Measurements from ENCODE around the gene GDPD4.

The GDPD4 gene

DNA sequence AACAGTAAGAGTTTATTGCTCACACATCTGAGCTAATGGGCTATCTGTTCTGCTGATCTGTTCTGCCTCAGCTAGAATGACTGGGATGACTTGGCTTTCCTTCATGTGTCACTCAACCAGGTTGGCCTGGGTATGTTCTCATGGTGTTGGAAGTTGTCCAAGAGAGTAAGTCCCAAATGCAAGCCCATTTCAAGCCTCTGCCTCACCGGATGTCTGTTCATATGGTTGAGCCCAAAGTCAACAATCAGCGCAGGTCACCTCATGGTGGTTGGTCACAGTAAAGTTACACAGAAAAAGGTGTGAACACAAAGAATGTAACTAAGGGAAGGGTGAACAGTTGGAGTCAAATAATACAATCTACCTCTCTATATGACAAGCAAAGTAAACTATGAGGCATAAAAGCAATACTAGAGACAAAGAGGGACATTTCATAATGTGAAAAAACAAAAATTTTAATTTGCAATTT lies 1.9 kb downstream of the GDPD4 start:
- no peak for DNase-seq (ENCODE audit: low read depth in 1 of 2, low spot score in 1 of 2)

DNA sequence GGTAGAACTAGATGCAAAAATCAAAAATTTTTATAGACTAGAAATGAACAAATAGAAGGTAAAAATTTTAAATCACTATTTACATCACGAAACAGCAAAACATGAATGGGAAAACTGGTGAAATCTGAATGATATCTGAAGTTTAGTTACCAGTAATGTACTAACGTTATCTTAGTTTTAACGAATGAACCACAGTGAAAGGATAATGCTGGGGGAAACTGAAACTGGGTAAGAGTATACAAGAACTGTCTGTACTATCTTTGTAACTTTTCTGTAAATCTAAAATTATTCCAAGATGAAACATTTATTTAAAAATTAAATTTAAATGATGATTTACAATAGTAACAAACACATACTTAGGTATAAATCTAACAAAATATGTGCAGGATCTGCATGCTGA lies 7.4 kb downstream of the GDPD4 start:
- DNase-seq (ENCODE audit: low read depth in 1 of 2, low spot score in 1 of 2), result no peak

DNA sequence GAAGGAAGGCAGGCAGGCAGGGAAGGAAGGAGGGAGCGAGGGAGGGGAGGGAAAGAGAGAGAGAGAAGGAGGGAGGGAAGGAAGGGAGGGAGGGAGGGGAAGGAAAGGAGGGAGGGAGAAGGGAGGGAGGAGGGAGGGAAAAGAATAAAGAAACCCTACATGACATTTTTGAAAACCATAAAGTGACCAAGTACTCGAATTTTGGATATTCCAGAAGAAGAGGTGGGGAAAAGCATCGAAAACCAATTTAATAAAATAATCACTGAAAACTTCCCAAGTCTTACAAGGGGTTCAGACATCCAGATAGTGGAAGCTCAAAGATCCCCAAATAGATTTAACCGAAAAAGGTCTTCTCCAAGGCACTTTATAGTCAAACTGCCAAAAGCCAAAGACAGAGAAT lies 11.7 kb downstream of the GDPD4 start:
- DNase-seq (ENCODE audit: low read depth in 1 of 2, low spot score in 1 of 2), result no peak

DNA sequence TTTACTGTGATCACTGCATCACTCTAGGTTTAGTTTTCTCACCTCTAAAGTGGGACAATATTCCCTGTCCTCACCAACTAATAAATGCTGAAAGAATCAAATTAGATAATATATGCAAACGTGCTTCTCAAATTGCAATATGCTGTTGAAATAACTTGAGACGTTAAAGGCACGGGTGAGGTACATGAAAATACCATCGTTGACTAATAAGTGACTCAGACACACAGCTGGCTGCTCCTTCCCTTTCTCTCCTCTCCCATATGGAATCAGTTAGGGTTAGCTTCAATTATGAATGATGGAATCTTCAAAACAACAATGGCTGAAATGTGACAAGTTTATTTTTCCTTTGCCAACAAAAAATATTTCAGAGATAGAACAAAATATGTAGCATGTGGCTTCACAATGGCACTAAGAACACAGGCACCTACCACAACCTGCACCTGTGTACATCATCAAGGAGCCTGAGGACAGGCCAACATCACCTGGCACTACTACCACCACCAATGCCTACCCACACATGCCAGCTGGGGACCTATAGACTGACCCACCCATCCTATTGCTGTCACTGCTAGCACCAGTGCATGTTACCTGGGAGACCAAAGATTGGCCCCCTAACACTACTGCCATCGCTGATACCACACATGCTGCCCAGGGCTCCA lies 13.7 kb downstream of the GDPD4 start:
- DNase-seq (ENCODE audit: low read depth in 1 of 2, low spot score in 1 of 2), result no peak

DNA sequence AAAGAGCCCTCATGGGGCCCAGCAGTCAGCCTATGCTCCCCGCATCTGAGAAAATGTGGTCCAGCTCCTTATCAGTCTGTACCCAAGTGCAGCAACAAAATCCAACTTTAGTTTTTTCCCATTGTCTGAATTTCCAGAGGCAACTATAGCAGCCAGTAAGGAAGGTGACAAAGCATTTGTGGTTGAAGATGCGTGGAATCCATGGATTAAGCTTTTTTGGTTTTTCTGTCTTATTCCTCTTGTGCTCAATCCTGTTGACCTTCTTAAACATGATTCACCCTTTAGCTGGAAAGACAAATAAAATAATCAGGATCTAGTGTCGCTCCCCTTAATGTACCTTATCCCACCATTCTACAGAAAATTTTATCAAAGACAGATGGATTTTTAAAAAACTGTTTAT lies 14.3 kb downstream of the GDPD4 start:
- DNase-seq (ENCODE audit: low read depth in 1 of 2, low spot score in 1 of 2), result no peak

DNA sequence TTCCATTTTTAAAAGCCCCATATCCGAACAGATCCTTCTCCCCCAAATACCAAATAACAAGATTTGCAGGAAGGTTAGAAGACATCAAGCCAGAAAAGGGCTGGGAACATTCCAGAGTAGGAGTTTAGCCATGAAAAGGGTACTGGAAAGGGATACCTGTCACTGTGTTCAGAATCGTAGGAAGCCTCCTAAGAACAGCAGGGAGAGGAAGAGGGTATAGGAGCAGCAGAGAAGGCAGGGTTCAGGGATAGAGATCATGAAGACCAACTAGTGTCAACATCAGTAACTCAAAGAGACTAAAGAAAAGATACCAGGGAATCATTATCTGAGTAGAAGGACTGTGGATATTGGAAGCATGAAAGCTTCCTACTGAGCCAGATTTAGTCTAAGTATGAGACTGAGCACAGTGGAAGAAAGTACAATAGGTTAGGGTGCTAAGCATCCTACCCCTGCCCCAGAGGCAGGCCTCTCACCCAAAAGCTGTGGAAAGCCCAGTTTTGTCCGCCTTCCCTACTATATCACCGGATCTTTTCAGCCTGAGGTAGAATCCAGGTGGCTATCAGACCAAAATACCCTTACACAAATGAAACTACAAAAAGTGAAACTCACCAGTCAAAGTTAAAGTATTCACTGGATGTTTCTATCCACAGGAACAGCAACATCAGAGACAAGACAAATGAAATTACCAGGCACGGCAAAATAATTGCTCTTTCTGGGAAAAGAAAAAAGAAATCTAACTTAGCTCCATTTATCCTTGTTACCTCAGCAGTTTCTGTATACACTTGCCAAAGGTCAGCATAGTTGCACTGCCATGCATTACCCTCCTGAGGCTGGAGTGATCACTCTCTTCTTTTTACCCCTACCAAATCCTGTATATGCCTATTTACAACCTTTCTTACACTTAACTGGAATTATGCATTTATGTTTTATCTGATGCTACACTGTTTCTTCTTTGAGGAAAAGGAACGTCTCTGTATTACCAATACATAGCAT lies 16.7 kb downstream of the GDPD4 start:
- DNase-seq (ENCODE audit: low read depth in 1 of 2, low spot score in 1 of 2), result no peak

DNA sequence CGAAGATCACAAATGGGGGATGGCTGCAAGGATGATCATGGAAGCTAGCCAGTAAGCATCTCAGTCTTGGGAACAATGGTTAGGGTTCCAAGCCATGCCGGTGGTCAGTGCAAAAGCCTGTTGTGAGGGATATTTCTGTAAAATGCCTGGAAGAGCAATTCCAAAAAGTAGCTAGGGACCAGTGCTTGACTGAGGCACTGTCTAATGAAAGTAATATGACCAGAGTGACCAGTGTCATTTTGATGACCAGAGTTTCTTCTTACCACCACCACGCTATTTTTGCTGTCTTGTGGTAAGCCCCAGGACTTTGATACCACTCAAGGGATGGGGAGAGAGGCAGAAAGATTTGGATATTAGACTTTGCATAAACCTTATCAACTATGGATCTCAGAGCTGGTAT lies 18.4 kb downstream of the GDPD4 start:
- no peak for DNase-seq (ENCODE audit: low read depth in 1 of 2, low spot score in 1 of 2)

DNA sequence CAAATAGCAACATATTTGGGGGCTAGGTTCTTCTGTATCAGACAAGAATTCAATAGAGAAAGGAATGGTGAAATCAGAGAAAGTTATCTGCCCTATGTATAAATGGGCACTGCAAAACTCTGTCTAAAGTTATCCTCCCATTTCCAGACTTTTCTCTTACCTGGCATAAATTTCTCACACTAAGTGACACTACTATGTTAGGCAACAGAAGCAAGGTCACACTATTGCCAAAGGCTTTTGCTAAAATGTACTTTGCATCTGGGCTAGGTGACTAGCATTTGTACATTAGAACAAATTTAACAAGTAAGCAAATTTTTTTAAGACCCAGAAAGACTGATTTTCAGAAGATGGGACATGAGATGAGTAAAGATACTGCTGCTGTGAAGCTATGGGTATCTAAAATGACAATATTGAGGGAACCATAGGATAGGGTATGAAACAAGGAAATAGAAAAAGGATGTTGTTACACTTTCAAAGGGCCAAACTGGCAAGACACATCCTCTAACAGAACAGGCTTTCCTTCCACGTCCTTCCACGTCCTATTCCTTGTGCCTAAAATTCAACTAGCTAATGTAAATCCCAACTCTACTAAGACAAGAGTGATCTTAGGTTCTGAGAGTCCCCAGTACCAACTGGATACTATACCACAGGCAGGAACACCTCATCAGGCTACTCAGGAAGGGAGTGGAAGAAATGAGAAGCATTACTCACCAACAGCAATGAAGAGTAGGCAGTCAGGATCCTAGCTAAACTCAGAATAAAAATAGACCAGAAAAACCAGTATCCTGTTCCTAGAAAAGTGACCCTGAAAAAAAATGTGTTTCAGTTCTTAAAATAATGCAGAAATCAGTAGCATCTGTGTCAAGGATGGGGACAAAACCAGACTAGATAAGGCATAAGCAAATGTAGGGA lies 22.6 kb downstream of the GDPD4 start:
- DNase-seq (ENCODE audit: low read depth in 1 of 2, low spot score in 1 of 2), result no peak

DNA sequence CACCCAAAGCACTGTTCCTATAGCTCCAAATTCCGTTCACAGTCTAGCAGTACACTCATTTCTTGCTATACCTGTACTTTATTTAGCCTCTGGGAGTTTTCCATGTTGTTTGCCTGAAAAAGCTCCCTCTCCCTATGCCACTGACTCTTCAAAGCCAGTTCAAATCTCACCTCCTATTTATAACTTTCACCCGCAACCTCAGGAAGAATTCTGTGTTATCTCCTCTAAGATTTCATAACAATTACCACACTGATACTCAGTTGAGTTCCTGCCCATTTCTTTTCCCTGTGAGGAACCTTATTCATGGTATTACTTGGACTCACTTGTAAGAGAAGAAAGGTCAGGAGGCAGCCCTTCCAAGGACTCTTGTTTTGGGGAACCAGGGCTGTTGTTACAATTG lies 25.2 kb downstream of the GDPD4 start:
- DNase-seq (ENCODE audit: low read depth in 1 of 2, low spot score in 1 of 2), result no peak

DNA sequence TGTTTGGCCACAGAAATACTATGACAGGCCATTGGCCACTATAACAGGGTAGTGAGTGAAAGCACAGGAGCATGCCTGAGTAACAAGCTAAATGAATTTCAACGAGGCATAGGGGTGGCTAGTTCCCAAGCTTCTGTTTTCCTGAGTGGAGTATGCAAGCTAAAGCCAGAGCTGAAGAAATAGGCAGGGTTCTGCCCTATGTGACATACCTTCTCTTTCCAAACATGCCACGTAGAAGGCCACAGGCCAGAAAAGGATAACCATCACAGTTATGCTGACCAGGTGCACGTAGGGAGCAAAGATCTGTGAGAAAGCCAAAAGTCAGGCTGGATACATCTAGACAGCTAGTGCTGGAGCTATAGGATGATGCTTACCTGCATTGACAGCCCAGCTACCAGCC lies 30.6 kb downstream of the GDPD4 start:
- no peak for DNase-seq (ENCODE audit: low read depth in 1 of 2, low spot score in 1 of 2)

DNA sequence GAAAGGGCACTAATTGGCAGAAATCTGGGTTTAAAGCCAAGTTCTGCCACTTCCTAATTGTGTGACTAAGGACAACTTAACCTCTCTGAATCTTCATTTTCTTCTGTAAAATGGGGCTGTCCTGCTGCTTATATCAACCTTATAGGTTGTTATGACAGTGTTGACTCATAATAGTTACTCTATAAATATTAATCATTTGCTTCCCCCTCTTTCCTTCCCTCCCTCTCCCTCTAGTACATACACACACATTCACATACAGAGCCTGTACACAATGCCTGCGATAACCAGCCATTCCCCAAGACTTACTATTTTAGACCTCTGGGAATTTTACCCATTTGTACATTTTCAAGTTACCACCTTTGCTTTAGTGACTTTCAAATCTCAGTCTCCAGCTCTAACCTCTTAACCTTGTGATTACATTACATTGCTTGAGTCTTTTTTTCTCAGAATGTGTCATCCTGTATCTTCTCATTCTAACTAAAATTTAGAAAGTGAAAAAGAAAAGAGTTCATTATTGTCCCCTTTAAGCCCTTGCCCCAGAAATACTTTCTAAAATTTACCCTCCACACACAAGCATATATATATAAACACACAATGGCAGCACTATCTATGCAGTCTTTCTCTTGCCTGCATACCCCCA lies 31.9 kb downstream of the GDPD4 start:
- DNase-seq (ENCODE audit: low read depth in 1 of 2, low spot score in 1 of 2), result no peak

DNA sequence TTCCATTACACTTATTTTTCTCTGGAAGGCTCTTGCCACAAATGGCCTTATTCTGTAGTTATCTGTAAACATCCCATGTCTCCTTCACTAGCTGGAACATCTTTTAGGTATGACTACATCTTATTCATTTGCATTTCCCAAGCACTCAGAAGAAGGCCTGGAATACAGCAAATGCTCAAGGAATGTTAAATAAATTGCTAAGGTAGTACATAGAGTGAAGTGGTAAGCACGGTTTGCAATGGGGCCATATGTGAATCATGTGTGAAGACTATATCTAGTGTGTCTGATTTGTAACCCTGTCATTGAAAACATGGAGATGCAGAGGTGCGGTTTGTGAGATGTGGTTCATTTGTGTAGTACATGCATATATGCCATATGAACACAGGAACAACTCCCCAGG lies 33.5 kb downstream of the GDPD4 start:
- DNase-seq (ENCODE audit: low read depth in 1 of 2, low spot score in 1 of 2), result no peak

DNA sequence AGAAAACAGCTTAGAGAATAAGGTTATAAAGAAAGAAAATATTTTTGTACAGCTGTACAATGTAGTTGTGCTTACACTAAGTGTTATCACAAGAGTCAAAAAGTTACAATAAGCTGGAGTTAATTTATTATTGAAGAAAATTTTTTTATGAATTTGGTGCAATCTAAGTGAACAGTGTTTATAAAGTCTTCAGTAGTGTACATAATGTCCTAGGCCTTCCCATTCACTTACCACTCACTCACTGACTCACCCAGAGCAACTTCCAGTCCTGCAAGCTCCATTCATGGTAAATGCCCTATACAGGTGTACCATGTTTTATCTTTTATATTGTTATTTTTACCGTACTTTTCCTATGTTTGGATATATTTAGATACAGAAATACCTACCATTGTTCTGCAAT lies 34.7 kb downstream of the GDPD4 start:
- no peak for DNase-seq (ENCODE audit: low read depth in 1 of 2, low spot score in 1 of 2)

DNA sequence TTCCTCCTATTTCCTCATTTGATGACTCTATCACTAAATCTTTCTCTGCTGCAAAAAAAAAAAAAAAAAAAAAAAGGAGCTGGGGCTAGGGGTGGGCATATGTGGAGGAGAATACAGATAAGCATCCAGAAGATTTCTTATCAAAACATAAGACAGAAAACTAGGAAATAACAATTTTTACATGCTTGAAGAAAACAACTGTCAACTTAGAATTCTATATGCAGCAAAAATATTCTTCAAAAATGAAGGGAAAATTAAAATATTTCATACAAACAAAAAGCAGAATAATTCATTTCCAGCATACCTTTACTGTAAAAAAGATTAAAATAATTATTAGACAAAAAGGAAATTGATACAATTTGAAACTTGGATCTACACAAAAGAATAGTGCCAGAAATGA lies 38.7 kb downstream of the GDPD4 start:
- DNase-seq (ENCODE audit: low read depth in 1 of 2, low spot score in 1 of 2), result no peak

DNA sequence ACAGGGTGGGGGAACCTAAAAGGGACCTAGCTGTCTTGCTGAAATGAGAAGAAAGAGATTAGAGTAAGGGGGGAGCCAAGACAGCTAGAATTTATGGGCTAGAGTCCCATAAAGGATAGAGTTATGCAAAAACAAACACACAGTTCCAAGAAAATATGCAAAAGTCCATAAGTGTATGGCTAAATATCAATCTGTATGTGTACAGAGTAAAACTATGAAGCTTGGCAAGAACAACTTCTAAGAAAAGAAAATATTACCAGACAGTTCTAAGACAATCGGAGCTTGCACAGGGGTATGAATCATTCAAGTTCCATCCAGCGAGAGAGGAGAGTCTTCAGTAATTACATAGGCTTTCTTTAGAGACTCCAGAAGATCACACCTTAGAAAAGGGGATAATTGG lies 41.8 kb downstream of the GDPD4 start:
- DNase-seq (ENCODE audit: low read depth in 1 of 2, low spot score in 1 of 2), result no peak

DNA sequence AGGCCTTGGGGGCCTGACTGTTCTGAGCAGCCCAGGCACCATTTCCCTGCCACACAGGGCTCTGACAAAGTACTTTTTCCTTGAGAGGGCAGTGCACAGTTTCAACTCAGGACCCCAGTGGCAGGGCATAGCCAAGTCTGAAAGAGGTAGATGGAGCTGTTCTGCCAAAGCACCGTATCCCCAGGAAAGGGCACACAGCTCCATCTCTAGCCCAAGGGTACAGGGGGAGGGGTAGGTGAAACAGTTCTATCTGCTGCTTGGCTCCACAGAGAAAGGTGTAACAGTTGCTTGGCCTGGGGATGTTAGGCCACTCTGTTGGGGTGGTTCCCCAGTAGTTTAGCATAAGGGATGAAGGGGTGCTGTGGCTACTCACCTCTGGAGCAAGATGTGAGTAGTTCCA lies 47.8 kb downstream of the GDPD4 start:
- no peak for DNase-seq (ENCODE audit: low read depth in 1 of 2, low spot score in 1 of 2)

DNA sequence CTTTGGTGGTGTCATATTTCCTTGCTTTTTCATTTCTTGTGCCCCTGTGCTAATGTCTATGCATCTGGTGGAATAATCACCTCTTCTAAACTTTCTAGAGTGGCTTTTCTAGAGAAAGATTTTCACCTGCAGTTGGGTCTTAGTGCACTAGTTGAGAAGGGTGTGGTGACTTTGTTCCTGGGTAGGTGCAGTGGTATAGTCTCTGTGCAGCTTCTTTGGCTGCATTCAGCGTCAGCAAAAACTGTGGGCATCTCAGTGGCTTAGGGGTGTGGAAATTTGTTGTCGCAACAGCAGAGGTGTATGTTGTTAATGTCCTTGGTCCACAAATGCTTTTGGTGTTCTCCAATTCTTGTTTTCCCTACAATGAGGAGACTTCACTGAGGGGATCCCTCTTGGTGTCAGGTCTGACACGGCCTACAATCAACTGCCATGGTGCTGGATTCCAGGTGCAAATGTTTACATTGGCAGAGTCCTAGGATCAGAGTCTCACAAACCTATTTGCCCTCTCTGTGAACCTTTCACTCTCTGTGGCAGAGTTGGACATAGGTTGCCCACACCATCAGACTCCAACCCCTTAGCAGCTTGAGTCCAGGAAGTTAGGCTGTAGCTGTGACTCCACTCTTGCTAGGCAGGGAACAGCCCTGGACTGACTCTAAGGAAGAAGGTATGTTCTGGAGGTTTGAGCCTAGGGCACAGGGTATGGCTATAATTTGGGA lies 48.8 kb downstream of the GDPD4 start:
- no peak for DNase-seq (ENCODE audit: low read depth in 1 of 2, low spot score in 1 of 2)

DNA sequence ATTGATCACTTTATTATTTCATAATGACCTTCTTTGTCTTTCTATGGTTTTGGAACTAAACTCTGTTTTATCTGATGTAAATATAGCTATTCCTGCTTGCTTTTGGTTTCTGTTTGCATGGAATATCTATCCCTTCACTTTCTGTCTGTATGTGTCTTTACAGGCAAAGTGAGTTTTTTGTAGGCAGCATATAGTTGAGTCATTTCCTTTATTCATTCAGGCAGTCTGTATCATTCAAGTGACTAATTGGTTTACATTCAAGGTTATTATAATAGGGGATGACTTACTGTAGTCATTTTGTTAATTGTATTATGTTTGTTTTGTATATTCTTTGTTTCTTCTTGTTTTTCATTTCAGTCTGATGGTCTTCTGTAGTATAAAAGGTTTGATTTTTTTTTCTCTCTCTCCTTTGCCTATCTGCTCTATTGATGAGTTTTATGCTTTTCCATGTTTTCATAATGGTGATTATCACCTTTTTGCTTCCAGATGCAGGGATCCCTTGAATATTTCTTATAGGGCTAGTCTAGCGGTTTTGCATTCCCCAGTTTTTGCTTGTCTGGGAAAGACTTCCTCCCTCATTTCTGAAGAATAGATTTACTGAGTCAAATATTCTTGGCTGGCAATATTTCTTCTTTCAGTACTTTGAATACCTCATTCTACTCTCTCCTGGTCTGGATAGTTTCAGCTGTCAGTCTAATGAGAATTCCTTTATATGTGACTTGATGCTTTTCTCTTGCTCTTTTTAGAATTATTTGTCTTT lies 50.4 kb downstream of the GDPD4 start:
- DNase-seq (ENCODE audit: low read depth in 1 of 2, low spot score in 1 of 2), result no peak

DNA sequence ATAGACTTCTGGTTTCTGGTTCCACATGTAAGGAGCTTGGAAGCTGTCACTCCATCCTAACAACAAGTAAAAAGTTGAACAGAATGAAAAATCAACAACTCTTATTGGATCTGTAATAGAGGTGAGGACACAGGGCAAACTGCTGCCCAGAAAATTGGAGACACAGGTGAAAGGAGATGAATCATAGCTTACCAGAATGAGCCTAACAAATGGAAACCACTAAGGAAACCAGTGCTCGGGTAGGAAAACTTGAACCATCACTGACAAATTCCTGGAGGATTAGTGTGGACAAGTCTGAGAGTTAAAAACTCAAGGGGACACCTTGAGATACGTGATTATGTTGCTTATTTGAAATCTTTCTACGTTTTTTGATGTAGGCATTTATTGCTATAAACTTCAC lies 52.1 kb downstream of the GDPD4 start:
- DNase-seq (ENCODE audit: low read depth in 1 of 2, low spot score in 1 of 2), result no peak
